Pancreas (tissue), 10 donors: ENCODE measurements around the gene TERB1. TPM values are rescaled to one million over a fixed set of nuclear protein-coding genes. Genes with fewer than 3 reads are reported as not detected.

Experiments used
- ATAC-seq, 4 donors: fragments of 200-7000 bp; cut with Tn5 transposase; one replicate each; pipeline versions ENCODE4 v1.8.0 to v1.9.1; 2020; ENCODE audit warnings: mild to moderate bottlenecking in 4 of 4, moderate library complexity in 4 of 4
- DNase-seq, 6 donors: peaks; one replicate each; pipeline ENCODE4 v3.0.0-alpha.2; 2020
- FAIRE-seq: peaks from 2 replicates; lab custom pipeline; 2012; peaks lifted over from hg19 to GRCh38; lab: Jason Lieb, UNC
- H3K27ac ChIP-seq, 4 donors: fragments of 200-600 bp; sonication (generic); 1 replicate in 3 of 4; 2 replicates in 1 of 4; pipeline versions ENCODE4 v1.5.0 to v1.8.0; 2020
- H3K27me3 ChIP-seq, 4 donors: fragments of 200-600 bp; one replicate each; pipeline ENCODE4 v1.8.0; 2021
- H3K36me3 ChIP-seq, 3 donors: fragments of 200-600 bp; sonication (generic) in 1 of 3; one replicate each; pipeline versions ENCODE4 v1.5.0 to v1.8.0; 2020 to 2021
- H3K4me1 ChIP-seq, 3 donors: fragments of 200-600 bp; one replicate each; pipeline ENCODE4 v1.8.0; 2021
- H3K4me3 ChIP-seq, 4 donors: fragments of 200-600 bp; sonication (generic) in 2 of 4; one replicate each; pipeline versions ENCODE4 v1.5.0 to v1.8.0; 2020 to 2021
- H3K9me3 ChIP-seq, 4 donors: fragments of 200-600 bp; one replicate each; pipeline ENCODE4 v1.8.0; 2021
- WGBS, 2 donors: extraction: QIAGEN DNeasy Blood & Tissue Kit; methylation state at CpG; one replicate each; pipeline ENCODE4 v1.1.7; 2013; 5-methylcytosine and 5-hydroxymethylcytosine counted together
- intact Hi-C, 3 donors: fragments of 100-400 bp; cut with DNase I; formaldehyde crosslinking; loops; one replicate each; pipeline versions ENCODE4 v1.11.1 to v1.14.2; 2022
- polyA plus RNA-seq, 2 donors: library from polyadenylated mRNA; stranded (reverse); fragments of 200-250 nt; gene quantifications; one replicate each; pipeline ENCODE4 v1.2.3, GENCODE V29; 2013
- total RNA-seq, 6 donors: library from RNA; stranded (reverse); fragmentation: NEBNext Ultra II Directional in 4 of 6; extraction: Animal tissue kit (Norgen Biotek cat#: 25700) in 4 of 6; gene quantifications; one replicate each; pipeline versions ENCODE4 v1.2.1 to v1.2.4, GENCODE V29; 2021 to 2023
- TF ChIP-seq, protein P1 (sequence below), 4 donors: fragments of 200-600 bp; sonication (generic) in 3 of 4; IDR thresholded peaks; one replicate each; pipeline versions ENCODE4 v1.5.0 to v1.8.0; 2021; ENCODE audit warnings: antibody characterized with exemption in 4 of 4
- donor health status: healthy with polysubstance abuse.
- donor health status: DM: no; HTN: no; CAD: no; lungs with moderate emphysema.
- donor health status: DM: no; HTN: no; CAD: no.
- donor health status: control.
- donor health status: control.
- donor health status: Bipolar disorder and iron deficiency.
- donor health status: DM: yes; HTN: yes; CAD: no.
- donor health status: DM: no; HTN: no; CAD: no.
- donor health status: DM: no; HTN: no; CAD: no.
- donor health status: DM: yes; HTN: yes; CAD: no.

TERB1 gene
- total and polyA plus RNA-seq, 8 donors: not detected

GRCh38 chr16:66706506-66706880 lies 94.9 kb downstream of the TERB1 start:
- intact Hi-C loops: no loop called here
- peak overlapping the region in 2 of 4 donors; percentile 15 to 35 for H3K27ac ChIP-seq
- 74 to 79% methylated on average over 8 of the region's 8 CpGs for WGBS, 2 donors
- H3K27me3 ChIP-seq: no peaks in the 10 kb centered on the region
- no peaks in the 10 kb centered on the region for H3K4me1 ChIP-seq
- TF ChIP-seq, protein P1, sequence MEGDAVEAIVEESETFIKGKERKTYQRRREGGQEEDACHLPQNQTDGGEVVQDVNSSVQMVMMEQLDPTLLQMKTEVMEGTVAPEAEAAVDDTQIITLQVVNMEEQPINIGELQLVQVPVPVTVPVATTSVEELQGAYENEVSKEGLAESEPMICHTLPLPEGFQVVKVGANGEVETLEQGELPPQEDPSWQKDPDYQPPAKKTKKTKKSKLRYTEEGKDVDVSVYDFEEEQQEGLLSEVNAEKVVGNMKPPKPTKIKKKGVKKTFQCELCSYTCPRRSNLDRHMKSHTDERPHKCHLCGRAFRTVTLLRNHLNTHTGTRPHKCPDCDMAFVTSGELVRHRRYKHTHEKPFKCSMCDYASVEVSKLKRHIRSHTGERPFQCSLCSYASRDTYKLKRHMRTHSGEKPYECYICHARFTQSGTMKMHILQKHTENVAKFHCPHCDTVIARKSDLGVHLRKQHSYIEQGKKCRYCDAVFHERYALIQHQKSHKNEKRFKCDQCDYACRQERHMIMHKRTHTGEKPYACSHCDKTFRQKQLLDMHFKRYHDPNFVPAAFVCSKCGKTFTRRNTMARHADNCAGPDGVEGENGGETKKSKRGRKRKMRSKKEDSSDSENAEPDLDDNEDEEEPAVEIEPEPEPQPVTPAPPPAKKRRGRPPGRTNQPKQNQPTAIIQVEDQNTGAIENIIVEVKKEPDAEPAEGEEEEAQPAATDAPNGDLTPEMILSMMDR (IDR thresholded peaks at IDR 0.05): no peak
- no peaks in the 10 kb centered on the region for H3K9me3 ChIP-seq
- no peaks in the 10 kb centered on the region for H3K36me3 ChIP-seq
- FAIRE-seq (no peak), ATAC-seq (peak in 1 of 4 donors; percentile 20), DNase-seq (no peak)
- no peak overlapping the region for H3K4me3 ChIP-seq

- 76 to 86% methylated on average over 11 of the region's 11 CpGs for WGBS, 2 donors
- no peaks in the 10 kb centered on the region for H3K9me3 ChIP-seq
- peak overlapping the region in 2 of 4 donors; percentile 15 to 35 for H3K27ac ChIP-seq
- TF ChIP-seq, protein P1 (IDR thresholded peaks at IDR 0.05): no peak
- H3K27me3 ChIP-seq: no peaks in the 10 kb centered on the region
- ATAC-seq (peak in 3 of 4 donors; percentile 57 to 79 (median 65)), FAIRE-seq (no peak), DNase-seq (peak in 3 of 6 donors; percentile 25 to 49 (median 26))
- intact Hi-C loops: no loop called here
- H3K4me1 ChIP-seq: no peaks in the 10 kb centered on the region
- H3K4me3 ChIP-seq: no peak overlapping the region
- no peaks in the 10 kb centered on the region for H3K36me3 ChIP-seq
Observed at GRCh38 chr16:66705790-66706505, 95.4 kb downstream of the TERB1 start.

Other genes starting within 250 kb of the TERB1 start
- 10 to 100 TPM in 3 of 6 donors, 1 to 10 TPM in 3; 5.9 to 26.1 (median 8.3) TPM for gene CKLF, start 249.0 kb downstream of the TERB1 start, total RNA-seq
- 10 to 100 TPM; 11.9 to 24.9 TPM for gene CKLF, start 249.0 kb downstream of the TERB1 start, polyA plus RNA-seq
- gene CMTM1, start 235.1 kb downstream of the TERB1 start, total RNA-seq: 1 to 10 TPM in 3 of 6 donors, under 1 TPM in 3; 0.65 to 3.9 (median 1.5) TPM
- under 1 TPM; 0.28 to 0.46 TPM for gene CMTM1, start 235.1 kb downstream of the TERB1 start, polyA plus RNA-seq
- under 1 TPM in 1 of 6 donors, not detected in 5; 0.84 TPM for gene CMTM2, start 222.1 kb downstream of the TERB1 start, total RNA-seq
- under 1 TPM; 0.21 to 0.65 TPM for gene CMTM2, start 222.1 kb downstream of the TERB1 start, polyA plus RNA-seq
- gene CMTM3, start 196.9 kb downstream of the TERB1 start, total RNA-seq: 10 to 100 TPM in 1 of 6 donors, 1 to 10 TPM in 4, under 1 TPM in 1; 0.79 to 20.8 (median 2.6) TPM
- 1 to 10 TPM; 4.3 to 4.8 TPM for gene CMTM3, start 196.9 kb downstream of the TERB1 start, polyA plus RNA-seq
- 10 to 100 TPM; 31.7 to 43.5 (median 38.8) TPM for gene CMTM4, start 104.8 kb downstream of the TERB1 start, total RNA-seq
- 10 to 100 TPM; 14.9 to 18.4 TPM for gene CMTM4, start 104.8 kb downstream of the TERB1 start, polyA plus RNA-seq
- gene DYNC1LI2, start 50.0 kb downstream of the TERB1 start, total RNA-seq: 10 to 100 TPM; 53.0 to 83.0 (median 68.1) TPM
- gene DYNC1LI2, start 50.0 kb downstream of the TERB1 start, polyA plus RNA-seq: 10 to 100 TPM; 44.4 to 57.7 TPM
- 10 to 100 TPM; 19.3 to 26.7 (median 21.2) TPM for gene NAE1, start 29.4 kb upstream of the TERB1 start, total RNA-seq
- 10 to 100 TPM; 20.4 to 29.8 TPM for gene NAE1, start 29.4 kb upstream of the TERB1 start, polyA plus RNA-seq
- gene CA7, start 42.8 kb upstream of the TERB1 start, total RNA-seq: not detected
- gene CA7, start 42.8 kb upstream of the TERB1 start, polyA plus RNA-seq: not detected
- 1 to 10 TPM; 6.1 to 8.5 (median 7.7) TPM for gene PDP2, start 78.9 kb upstream of the TERB1 start, total RNA-seq
- 1 to 10 TPM; 1.6 TPM for gene PDP2, start 78.9 kb upstream of the TERB1 start, polyA plus RNA-seq
- gene CDH16, start 117.3 kb upstream of the TERB1 start, total RNA-seq: not detected
- gene CDH16, start 117.3 kb upstream of the TERB1 start, polyA plus RNA-seq: not detected
- gene RRAD, start 124.0 kb upstream of the TERB1 start, total RNA-seq: 1 to 10 TPM in 1 of 6 donors, under 1 TPM in 5; 0.20 to 2.7 (median 0.53) TPM
- gene RRAD, start 124.0 kb upstream of the TERB1 start, polyA plus RNA-seq: 1 to 10 TPM; 2.7 to 2.9 TPM
- gene CIAO2B, start 132.8 kb upstream of the TERB1 start, total RNA-seq: 10 to 100 TPM; 14.8 to 31.5 (median 22.0) TPM
- 10 to 100 TPM; 73.7 to 86.9 TPM for gene CIAO2B, start 132.8 kb upstream of the TERB1 start, polyA plus RNA-seq
- 10 to 100 TPM; 14.3 to 23.1 (median 17.3) TPM for gene CES2, start 133.9 kb upstream of the TERB1 start, total RNA-seq
- gene CES2, start 133.9 kb upstream of the TERB1 start, polyA plus RNA-seq: 10 to 100 TPM; 14.9 to 18.6 TPM
- gene CES3, start 159.7 kb upstream of the TERB1 start, total RNA-seq: 1 to 10 TPM; 1.9 to 6.2 (median 4.6) TPM
- 1 to 10 TPM; 4.6 to 7.3 TPM for gene CES3, start 159.7 kb upstream of the TERB1 start, polyA plus RNA-seq
- gene CES4A, start 187.0 kb upstream of the TERB1 start, total RNA-seq: 10 to 100 TPM in 1 of 6 donors, 1 to 10 TPM in 5; 3.2 to 10.2 (median 4.6) TPM
- 10 to 100 TPM; 43.1 to 59.5 TPM for gene CES4A, start 187.0 kb upstream of the TERB1 start, polyA plus RNA-seq
- gene CBFB, start 227.6 kb upstream of the TERB1 start, total RNA-seq: 10 to 100 TPM; 13.1 to 27.0 (median 20.1) TPM
- gene CBFB, start 227.6 kb upstream of the TERB1 start, polyA plus RNA-seq: 10 to 100 TPM; 11.5 to 19.7 TPM